ENCODE measurements around the gene GRID1. TPM values are rescaled to one million over a fixed set of nuclear protein-coding genes. Genes with fewer than 3 reads are reported as not detected.

The GRID1 gene
- polyA plus RNA-seq, 1 experiment: 0.49 TPM

DNA sequence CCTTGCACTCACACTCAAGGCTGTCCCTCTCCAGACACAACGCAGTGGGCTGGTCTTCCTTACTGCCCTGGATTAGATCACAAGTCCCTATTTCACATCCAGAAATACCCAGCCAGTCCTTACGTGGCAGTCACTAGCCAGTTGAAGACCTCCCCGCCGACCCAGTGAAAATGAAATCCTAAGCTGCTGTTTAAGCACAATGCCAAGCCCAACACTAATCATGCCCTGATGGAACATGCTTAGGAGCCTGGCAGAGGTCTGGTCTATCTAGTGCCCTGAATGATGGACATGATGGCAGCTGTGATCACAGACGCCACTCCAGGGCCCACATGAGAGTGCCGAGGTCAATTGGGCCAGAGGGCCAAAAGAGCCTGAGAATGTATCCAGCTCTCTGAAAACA, 389.0 kb downstream of the GRID1 start:
- no peak for TF ChIP-seq CTCF (IDR thresholded peaks at IDR 0.05; ENCODE audit: insufficient read depth, low read depth, low read length)
- H3K4me3 ChIP-seq (ENCODE audit: low read depth, low read length): no peak overlapping the region
- DNase-seq (ENCODE audit: low read depth): no peak
- CTCF ChIA-PET: no interaction called here
- no peaks in the 10 kb centered on the region for H3K27me3 ChIP-seq (ENCODE audit: control insufficient read depth, insufficient read depth, low read length)
- no peaks in the 10 kb centered on the region for H3K36me3 ChIP-seq (ENCODE audit: control insufficient read depth, insufficient read depth, low read length)
- POLR2A ChIA-PET: no interaction called here

DNA sequence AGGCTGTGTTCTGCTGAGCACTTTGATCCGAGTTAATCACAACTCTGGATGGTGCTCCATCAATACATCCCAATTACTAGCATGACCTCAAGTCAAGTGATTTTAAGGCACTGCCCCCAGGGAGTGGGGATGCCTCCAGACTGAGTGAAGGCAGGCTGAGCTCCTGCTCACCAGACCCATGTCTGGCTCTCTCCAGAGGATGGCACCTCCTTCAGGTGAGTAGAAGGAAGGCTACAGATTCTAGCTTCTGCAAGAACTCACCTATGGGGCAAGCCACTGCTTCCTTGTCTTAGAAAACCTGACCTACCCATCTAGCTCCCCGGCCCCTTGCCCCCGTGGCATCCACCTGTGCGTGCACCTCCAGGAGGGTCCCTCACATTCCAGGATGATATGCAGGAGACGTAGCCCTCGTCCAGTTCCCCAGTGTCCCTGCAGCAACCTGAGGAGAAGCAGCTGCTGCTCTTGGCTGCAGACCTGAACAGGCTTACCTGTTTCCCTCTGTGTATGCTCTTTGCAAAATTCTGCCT, 390.3 kb downstream of the GRID1 start:
- ChIA-PET CTCF (interaction anchor here (1.2 kb wide), 1 partner anchor 10 kb away, joined by 4 read pairs; no protein-coding TSS in a partner anchor), POLR2A (no interaction called here)
- Histone ChIP-seq H3K36me3 (ENCODE audit: control insufficient read depth, insufficient read depth, low read length) (no peaks in the 10 kb centered on the region), H3K4me3 (ENCODE audit: low read depth, low read length) (no peak overlapping the region), H3K27me3 (ENCODE audit: control insufficient read depth, insufficient read depth, low read length) (no peaks in the 10 kb centered on the region)
- no peak for DNase-seq (ENCODE audit: low read depth)
- no peak for TF ChIP-seq CTCF (IDR thresholded peaks at IDR 0.05; ENCODE audit: insufficient read depth, low read depth, low read length)

DNA sequence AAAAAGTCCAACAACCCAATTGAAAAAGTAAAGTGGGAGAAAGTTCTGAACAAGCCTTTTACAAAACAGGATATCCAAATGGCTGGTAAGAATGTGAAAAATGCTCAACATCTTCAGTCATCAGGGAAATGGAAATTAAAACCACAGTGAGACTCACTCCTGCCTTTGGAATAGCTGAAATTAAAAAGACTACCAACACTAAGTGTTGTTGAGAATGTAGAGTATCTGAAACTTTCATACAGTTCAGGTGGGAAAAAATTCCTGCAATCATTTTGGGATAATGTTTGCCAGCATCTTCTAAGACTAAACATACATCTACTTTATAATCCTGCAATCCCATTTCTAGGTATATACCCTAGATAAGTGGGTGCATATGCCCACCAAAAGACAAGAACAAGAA, 395.1 kb downstream of the GRID1 start:
- Histone ChIP-seq H3K4me3 (ENCODE audit: low read depth, low read length) (no peak overlapping the region), H3K27me3 (ENCODE audit: control insufficient read depth, insufficient read depth, low read length) (no peaks in the 10 kb centered on the region), H3K36me3 (ENCODE audit: control insufficient read depth, insufficient read depth, low read length) (no peaks in the 10 kb centered on the region)
- POLR2A ChIA-PET: no interaction called here
- TF ChIP-seq CTCF (IDR thresholded peaks at IDR 0.05; ENCODE audit: insufficient read depth, low read depth, low read length): no peak
- CTCF ChIA-PET: no interaction called here
- DNase-seq (ENCODE audit: low read depth): no peak

DNA sequence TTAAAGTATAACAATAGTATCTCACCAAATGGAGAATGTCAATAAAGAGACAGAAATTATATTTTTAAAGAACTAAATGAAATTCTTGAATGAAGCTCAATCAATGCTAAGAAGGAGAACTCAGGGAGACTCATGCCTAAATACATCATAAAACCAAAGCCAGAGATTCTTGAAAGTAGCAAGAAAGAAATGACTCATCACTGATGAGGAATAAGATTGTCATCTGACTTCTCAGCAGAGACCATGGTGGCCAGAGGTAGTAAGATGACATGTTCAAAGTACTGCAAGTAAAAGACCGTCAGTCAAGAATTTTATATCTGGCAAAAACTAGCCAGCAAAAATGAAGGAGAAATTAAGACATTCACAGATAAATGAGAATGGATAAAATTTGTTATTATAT, 399.0 kb downstream of the GRID1 start:
- Histone ChIP-seq H3K4me3 (ENCODE audit: low read depth, low read length) (no peak overlapping the region), H3K27me3 (ENCODE audit: control insufficient read depth, insufficient read depth, low read length) (no peaks in the 10 kb centered on the region), H3K36me3 (ENCODE audit: control insufficient read depth, insufficient read depth, low read length) (no peaks in the 10 kb centered on the region)
- ChIA-PET CTCF (no interaction called here), POLR2A (no interaction called here)
- DNase-seq (ENCODE audit: low read depth): no peak
- TF ChIP-seq CTCF (IDR thresholded peaks at IDR 0.05; ENCODE audit: insufficient read depth, low read depth, low read length): no peak

- TF ChIP-seq CTCF (IDR thresholded peaks at IDR 0.05; ENCODE audit: insufficient read depth, low read depth, low read length): no peak
- ChIA-PET CTCF (no interaction called here), POLR2A (no interaction called here)
- DNase-seq (ENCODE audit: low read depth): no peak
- Histone ChIP-seq H3K36me3 (ENCODE audit: control insufficient read depth, insufficient read depth, low read length) (no peaks in the 10 kb centered on the region), H3K4me3 (ENCODE audit: low read depth, low read length) (no peak overlapping the region), H3K27me3 (ENCODE audit: control insufficient read depth, insufficient read depth, low read length) (no peaks in the 10 kb centered on the region)
Measured at GRCh38 chr10:85961479-85962067, 405.0 kb downstream of the GRID1 start.
